Mesenteric fat pad (tissue), 1 donor: ENCODE data around the gene METRN. TPM values are rescaled to one million over a fixed set of nuclear protein-coding genes. Genes with fewer than 3 reads are reported as not detected.

Experiments used
- DNase-seq: peaks from one replicate; pipeline ENCODE4 v3.0.0-alpha.2; 2020; ENCODE audit warnings: low spot score
- total RNA-seq: library from RNA; stranded (reverse); fragmentation: NEBNext Ultra II Directional; extraction: Animal tissue kit (Norgen Biotek cat#: 25700); gene quantifications from one replicate; pipeline ENCODE4 v1.2.1, GENCODE V29; 2021
- donor health status: DM: yes; HTN: yes; CAD: no.

Gene METRN
- total RNA-seq, 1 donor from 2014 or later = 30.3 TPM

DNA sequence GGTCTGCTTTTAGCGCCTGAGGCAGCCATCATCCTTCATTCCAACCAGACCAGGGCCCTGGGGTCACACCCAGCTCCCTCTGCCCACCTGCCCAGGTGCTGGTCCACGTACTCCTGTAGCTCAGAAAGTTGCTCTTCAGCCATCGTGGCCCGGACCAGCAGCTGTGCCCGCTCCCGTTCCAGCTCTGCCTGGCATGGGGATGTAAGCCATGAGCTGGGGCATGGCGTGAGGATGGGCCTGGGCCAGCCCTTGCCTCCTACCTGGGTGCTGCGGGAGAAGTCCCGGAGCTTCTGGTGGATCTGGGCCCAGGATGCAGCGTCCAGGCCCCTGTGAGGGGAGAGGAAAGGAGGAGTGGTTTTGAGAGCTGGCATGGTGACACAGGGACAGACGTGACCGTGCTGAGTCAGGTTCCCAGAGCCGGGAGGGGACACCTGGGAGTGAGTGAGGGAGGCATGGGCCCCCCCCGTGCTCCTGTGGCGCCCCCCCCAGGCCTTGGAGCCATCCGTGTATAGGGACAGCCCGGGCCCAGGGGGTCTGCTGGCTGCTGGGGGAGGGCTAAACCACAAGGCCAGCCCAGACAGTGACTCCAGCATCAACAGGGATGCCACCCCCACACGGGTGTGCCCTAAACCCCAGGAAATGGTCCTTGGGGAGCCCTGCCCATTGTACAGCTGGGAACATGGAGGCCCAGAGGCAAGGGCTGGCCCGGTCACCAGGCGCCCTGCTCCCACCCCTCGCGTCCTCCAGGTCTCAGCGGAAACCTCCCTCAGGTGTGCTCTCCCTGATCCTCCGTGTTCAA, 8.1 kb downstream of the METRN start:
- no peak for DNase-seq

DNA sequence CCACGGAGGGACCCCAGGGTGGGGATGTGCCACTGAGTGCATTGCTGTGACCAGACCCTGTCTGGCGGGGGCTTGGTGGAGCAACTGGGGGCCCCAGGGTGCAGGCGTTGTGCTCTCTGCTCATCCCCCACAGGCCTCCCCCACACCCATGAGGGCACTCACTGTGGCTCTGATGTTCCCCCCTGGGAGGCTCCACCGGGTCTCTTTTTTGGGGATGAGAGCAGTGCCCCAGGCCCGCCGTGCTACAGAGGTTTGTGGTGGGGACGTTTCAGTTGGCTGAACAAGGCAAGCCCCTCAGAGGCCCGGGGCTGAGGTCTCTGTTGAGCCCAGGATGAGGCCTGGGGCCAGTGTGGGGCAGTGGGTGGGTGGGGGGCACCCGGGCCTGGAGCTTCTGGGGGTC, 8.8 kb downstream of the METRN start:
- DNase-seq = no peak

DNA sequence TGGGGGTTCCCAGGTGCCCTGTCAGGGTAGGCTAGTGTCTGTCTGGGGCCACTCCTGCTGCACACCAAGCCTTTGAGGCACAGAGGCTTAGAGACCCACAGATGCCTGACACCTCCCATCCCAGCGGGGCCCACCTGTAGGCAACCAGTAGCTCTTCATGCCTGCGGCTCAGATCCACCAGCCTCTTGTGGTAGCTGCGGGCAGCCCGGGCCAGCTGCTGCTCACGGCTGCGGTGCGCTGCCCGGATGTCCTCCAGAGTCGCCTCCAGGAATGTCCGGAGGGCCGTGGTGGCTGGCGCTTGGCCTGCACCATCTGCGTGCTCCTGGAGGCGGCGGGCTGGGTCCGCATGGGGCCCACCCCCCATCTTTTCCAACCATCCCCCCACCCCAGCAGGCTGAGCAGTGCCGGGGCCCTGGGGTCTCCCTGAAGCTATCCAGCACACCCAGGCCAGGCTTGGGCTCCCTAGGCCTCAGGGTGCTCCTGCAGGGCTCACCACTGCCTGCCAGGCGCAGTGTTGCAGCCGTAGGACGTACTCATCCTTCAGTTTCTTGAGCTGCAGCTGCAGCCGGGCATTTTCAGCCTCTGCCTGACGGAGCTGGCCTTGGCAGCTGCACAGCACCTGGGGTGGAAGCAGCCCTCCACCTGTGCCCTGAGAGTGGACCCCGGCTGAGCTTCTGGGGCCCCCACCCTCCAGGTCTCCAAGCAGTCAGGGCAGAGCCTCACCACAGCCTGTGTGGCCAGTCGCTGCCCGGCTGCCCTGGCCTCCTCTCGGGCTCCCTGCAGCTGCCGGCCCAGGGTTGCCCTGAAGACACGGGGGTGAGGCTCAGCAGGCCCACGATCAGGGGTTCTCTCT, 9.5 kb downstream of the METRN start:
- DNase-seq = no peak

DNA sequence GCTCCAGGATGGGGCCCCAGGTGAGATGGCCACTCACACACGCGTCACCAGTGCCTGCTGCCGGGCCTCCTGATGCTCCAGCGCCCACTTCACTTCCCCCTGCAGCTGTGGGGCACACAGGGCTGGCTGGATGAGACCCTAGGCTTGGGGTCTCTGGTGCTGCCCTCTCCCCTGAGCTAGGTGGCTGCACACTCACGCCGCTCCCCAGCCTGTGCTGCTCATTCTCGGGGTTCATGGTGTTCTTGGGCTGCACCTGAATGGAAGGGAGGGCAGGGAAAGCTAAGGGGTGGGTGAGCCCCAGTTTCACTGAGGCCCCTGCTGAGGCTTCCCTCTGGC, 10.1 kb downstream of the METRN start:
- DNase-seq = no peak

DNA sequence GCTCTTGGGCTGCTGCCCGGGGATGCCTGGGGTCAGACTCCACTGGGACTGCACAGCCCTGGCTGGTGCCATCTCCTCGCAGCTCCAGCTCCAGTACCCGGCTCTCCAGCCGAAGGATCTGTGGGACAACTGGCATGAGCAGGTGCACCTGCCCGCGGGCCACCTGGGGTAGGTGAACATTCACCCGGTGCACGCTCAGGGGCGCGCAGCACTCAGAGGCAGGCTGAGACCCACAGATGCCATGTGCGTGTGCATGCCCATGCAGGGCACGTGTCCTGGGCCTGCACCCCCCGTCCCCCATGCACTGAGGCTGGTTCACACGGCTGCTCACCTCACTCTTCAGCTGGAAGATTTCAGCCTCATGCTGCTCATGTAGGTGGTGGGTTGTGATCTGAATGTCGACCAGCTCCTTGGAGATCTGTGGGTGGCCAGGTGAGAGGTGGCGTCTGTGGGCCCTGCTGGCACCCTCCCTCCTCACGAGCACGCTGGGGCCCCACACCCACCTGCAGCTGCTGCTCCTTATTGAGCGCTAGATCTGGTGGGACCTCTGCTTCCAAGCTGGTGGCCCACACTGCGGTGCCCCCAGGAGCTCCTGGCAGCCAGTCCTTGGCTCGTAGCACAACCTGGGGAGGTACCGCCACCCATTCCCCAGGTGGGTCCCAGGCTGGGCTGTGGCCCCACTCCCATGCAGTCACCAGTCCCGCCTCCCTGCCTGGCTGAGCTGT, 10.7 kb downstream of the METRN start:
- no peak for DNase-seq

DNA sequence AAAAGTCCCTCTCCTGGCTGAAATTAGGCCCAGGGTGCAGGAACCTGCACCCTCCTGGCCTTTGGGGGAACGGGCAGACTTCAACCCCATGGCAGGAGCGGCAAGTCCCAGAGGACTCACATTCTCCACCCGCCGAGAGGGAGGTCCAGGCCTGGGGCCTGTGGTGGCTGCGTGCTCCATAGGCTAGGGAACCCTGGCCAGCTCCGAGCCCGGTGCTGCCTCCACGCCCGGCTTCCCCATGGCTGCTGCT, 11.2 kb downstream of the METRN start:
- no peak for DNase-seq

DNA sequence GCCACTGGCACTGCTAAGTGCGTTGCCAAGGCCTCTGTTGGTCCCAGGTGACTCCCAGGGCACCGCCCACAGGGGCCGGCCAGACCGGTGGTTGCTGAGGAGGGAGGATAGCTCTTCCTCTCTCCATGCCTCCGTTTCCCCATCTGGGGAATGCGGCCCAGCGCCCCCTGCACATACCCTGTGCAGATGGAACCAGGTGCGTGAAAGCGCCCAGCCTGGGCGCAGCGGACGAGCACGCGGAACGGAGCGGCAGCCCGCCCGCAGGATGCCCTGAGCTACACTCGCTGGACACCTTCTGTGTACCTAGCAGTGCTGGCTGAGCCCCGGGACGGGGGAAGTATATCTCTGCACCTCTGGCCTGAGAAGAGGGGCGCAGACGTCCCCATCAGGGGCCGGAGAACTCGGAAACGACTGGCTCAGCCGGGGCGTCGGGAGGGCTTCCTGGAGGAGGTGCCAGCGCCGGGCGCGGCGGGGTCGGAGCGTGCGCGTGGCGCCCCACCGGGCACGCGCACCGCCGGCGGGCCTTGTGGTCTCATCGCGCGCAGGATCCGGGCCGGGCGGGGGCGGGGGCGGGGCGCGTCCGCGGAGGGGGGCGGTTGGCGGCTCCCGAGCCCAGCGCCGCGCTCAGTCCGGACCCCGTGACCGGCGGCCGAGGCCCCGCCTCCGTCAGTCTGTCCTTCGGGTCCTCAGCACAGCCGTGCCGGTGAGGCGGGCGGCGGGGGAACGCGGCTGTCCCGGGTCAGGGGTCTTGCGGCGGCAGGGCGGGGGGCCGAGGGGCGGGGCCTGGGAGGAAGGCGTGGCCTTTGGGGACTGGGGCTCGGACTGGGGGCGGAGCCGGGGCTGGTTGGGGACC, 11.7 kb downstream of the METRN start, which contains the start of the genes CCDC78 and HAGHL:
TSS of gene CCDC78 (minus strand) at position 6 of the 853 bp plus-strand sequence. CDS start 76 bp downstream, outside the sequence.
TSS of gene HAGHL (plus strand) at position 669 of the 853 bp plus-strand sequence. CDS start 404 bp downstream, outside the sequence.
- no peak for DNase-seq

DNA sequence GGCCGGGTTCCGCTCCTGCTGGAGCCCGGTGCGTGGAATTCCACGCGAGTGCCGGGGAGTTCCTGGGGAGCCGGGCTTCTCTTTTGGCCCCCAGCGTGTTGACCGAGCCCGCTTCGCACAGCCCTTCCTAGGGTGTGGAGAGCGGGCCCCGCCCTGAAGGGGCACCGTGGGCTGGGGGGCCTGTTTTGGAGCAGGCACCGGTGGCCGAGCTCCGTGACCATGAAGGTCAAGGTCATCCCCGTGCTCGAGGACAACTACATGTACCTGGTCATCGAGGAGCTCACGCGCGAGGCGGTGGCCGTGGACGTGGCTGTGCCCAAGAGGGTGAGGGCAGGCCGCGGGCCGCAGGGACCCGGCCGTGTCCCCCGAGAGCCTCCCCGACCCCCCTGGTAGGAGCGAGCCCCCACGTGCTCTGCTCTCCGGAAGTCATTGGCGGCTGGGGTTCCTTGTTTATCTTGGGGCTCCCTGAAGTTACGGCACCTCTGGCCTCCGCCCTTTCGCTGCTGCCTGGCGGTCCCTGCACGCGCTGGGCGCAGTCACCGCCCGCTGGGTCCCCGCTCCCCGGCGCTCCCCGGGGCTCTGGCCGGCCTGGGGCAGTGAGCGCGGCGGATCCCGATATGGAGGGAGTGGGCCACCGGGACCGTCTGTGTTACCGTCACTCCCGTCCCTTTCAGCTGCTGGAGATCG, 12.5 kb downstream of the METRN start:
- no peak for DNase-seq

DNA sequence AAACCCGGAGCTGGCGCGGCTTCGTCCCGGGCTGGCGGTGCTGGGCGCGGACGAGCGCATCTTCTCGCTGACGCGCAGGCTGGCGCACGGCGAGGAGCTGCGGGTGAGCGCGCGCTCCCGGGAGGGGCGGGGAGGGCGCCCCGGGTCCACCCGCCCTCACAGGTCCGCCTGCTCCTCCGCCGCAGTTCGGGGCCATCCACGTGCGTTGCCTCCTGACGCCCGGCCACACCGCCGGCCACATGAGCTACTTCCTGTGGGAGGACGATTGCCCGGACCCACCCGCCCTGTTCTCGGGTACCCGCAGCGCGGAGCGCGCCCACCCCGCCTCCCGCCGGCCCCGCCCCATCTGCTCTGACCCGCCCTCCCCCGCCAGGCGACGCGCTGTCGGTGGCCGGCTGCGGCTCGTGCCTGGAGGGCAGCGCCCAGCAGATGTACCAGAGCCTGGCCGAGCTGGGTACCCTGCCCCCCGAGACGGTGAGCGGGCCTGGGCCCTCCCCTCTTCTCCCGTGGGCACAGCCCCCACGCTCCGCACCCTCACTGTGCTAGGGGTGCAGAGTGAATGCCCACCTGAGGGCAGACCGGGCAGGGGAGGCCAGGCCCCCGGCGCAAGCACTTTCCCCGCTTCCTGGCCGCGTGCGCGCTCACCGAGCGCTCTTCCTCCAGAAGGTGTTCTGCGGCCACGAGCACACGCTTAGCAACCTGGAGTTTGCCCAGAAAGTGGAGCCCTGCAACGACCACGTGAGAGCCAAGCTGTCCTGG, 13.4 kb downstream of the METRN start:
- DNase-seq = no peak

DNA sequence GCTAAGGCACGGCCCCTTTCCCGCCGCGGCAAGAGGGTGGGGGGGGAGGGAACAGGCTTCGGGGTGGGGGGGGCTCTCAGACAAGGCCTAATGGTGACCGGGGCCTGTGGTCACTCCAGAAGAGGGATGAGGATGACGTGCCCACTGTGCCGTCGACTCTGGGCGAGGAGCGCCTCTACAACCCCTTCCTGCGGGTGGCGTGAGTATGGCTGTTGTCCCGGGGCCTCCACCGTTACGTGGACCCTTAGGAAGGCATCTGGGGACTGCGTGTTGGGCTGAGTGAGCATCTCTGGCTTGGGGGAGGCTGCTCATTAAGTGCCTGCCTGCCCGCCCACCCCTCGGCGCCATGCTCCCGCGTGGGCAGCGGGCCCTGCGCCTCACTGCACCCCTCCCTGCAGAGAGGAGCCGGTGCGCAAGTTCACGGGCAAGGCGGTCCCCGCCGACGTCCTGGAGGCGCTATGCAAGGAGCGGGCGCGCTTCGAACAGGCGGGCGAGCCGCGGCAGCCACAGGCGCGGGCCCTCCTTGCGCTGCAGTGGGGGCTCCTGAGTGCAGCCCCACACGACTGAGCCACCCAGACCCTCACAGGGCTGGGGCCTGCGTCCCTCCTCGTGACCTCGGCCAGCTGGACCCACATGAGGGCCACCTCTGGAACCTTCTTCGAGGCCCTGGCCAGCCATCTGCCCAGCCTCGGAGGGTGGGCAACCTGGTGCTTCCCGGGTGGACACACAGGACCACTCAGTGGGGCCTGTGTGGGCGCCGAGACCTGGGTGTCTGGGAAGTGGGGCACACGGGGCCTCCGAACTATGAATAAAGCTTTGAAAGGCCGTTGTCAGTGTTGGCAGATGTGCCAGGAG, 14.2 kb downstream of the METRN start:
- no peak for DNase-seq

DNA sequence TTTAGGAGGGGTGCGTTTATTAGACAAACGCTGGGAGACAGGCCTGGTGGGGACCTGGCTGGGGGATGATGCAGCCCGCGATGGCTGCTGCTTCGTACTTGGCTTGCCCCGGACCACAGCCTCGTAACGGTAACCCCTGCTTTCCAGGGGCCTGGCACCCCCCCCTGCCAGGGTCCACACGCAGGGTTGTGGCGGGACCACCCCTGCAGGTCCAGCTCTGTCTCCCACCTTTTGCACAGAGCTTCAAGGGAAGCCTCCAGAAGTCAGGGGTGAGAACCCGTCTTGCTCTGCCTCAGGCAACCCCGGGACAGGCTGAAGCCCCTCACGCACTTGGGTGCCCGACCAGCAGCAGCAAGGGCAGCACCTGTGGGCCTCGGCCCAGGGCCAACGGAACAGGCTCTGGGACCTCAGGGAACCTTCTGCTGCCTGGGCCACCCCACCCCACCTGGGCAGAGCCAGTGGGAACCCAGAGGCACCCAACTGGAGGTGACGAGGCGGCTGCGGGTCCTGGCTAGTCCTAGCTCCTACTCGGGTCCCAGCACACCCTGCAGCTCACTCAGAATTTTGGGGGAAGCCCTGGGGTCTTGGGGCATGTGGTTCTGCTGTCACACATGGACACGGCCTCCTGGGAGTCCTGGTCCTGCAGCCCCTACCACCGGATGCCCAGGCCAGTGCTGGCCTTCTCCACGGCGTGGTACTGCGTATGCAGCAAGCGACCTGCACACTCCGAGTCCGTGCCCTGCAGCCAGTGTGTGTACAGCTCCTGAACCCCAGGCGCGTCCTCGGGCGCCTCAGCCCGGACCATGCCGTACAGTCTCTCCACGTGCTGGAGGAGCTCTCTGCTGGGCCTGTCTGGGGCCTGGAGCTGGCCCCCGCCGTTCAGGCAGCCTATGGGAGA, 15.1 kb downstream of the METRN start:
- no peak for DNase-seq

DNA sequence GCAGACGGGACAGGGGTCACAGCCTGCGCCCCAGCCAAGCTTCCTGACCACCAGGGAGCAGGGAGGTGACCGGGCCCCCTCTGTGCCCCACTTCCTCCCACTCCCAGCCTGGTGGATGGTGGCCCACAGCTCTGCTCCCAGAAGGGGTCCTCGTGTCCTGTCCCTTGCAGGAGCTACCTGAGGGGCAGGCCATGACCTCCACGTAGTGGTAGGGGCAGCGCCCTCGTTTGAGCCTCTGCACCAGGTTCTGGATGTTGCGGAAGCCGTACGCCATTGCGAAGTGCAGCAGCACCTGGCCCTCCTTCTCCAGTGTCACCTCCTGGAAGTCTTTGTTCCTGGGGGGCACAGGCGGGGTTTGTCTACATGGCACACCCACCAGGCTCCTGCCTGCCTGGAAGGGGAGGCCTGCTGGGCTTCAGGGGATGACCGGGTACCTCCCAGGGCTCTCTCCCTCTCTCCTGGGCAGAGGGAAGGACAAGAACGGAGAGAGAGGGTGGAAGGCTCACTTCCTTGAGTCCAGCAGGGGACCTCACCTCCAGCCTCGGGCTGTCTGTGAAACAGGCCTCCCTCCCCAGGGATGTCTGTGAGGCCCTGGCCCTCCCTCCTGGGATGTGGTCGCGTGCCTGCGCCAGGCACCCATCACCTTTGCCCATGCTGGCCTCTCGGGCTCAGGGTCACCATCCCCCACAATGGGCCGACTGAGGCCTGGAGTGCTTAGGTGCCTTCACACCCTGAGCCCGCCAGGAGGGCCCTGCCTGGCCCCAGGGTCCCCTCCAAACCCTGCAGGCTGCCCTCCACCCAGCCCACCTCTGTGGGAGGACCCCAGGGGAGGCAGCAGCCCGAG, 16.0 kb downstream of the METRN start:
- no peak for DNase-seq

DNA sequence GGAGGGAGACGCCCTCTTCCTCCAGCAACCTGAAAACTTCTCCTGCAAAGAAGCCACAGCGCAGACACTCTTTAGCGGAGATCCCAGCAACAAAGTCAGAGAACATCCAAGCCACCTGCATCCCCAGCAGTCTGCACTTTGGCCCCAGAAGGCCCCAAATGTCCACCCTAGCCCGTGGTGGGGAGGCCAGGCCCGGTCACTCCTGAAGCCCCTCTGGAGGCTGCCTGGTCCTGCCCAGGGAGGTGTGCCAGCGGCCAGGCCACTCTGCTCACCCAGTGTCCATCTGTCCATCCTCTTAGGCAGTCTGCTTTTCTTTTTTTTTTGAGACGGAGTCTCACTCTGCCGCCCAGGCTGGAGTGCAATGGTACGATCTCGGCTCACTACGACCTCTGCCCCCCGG, 17.4 kb downstream of the METRN start:
- DNase-seq = no peak

DNA sequence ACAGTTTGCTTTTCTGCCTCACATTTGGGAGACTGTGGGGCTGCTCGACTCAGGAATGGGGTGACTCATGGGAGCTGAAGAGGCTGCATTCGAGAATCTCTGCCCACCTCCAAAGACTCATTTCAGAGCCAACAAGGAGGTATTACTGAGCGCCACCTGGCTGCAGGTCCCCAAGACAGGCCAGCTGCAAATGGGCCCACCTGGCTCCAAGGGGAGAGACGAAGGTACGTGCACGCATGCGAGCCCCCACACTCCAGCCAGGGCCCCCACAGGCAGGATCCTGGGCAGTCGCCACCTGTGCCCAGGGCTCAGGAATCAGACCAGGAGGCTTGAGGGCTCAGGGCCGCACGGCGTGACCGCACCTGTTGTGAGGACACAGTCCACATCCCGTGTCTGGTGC, 18.0 kb downstream of the METRN start:
- DNase-seq = no peak

DNA sequence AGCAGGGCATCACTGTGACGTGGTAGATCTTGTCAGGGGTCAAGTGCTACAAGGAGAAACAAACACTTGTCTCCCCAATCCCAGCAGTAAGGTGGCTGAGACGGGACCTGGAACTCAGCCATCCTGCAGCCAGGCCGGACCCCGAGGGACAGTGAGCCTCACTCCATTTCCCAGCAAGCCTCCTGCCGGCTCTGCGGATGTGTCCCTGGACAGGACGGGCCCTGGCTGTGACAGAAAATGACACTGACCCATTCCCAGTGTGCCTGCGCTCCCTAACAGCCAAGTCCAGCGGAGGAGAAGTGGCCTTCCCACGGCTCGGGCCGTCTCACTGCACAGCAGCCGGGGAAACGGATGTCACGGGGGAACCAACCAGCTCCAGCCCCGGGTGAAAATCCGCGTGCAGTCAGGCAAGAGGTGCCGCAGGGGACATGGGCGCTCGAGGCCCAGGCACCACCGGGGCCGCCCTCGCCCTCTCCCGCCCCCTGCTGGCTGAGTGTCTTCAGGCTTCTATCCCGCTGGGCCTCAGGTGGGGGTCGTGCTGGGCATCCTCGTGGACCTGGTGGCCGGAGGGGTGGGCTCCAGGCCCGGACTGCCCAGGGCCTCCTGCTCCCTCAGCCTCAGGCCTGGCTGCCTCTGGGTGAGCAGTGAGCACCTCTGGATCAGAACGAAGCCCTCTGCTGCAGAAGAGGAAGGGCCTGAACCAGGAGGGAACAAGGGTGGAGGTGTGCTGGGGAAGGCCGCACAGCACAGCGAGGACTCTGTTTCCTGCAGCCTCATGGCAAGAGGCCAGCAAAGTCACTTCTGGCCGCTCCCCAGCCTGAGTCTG, 18.7 kb downstream of the METRN start:
- no peak for DNase-seq
